Hippocampal formation (tissue), 2 donors: ENCODE measurements around the gene PDXP.

Experiments used
- DNase-seq, 2 donors: peaks; one replicate each; lab custom pipeline; 2025; lab: John Stamatoyannopoulos, UW

PDXP gene

DNA sequence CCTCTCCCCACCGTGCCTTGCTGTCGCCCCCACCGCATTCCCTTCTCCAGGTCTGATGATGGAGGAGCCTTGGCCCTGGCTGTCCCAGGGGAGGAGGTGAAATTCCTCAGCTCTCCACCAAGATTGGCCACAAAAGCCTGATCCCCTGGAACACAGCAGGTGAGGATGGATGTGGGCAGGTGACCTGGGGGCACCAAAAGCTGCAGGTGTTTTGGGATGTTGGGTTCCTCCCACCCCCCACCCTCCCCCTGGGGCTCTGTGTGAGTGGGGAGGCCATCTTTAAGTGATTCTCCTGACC, 39.0 kb downstream of the PDXP start:
- DNase-seq, result no peak

DNA sequence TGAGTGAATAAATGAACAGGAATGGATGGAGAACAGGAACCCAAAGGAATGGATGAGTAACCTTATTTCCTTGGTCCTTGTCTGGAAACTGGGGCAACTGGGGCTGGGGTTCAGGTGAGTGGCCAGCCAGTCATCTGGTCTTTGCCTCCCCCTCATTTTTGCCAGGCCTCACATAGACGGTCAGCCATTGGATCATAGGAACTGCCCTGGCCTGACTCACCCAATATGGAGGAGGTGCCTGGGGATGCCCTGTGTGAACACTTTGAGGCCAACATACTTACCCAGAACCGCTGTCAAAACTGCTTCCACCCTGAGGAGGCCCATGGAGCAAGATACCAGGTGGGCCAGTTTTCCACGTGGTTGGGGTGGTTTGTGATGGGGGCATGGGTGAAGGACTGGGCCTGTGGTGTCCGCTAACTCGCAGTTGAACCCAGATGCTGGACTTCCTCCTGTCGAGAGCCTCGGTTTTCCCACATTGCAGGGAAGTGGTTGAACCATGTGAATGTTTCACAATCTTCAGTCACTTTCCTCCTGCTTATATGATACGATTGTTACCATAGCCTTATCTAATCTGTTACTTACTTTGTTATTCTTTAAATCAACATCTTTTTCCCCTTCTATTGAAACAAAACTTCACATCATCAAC, 42.7 kb downstream of the PDXP start:
- peak in 1 of 2 donors; percentile 26 for DNase-seq

DNA sequence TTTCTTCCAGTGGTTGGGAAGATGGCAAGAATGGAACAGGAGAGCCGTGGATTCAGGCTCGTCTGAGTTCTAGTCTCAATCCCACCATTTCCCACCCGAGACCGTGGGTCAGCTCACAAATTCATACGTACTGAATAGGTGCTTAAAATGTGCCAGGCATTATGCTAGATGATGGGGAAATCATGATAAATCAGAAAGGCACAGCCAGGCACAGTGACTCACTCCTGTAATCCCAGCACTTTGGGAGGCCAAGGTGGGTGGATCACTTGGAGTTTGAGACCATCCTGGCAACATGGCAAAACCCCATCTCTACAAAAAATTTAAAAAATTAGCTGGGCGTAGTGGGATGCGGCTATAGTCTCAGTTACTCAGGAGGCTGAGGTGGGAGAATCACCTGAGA, 45.4 kb downstream of the PDXP start:
- no peak for DNase-seq

DNA sequence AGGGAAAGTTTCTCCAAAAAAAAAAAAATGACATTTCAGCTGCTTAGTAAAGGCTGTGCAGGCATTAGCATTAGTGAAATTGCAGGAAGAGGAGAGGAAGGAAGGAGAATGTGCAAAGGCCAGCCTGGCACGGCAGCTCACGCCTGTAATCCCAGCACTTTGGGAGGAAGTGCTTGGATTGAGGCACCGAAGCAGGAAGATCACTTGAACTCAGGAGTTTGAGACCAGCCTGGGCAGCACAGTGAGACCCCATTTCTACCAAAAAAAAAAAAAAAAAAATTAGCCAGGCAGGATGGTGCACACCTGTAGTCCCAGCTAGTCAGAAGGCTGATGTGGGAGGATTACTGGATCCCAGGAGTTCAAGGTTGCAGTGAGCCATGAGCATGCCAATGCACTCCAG, 46.1 kb downstream of the PDXP start:
- no peak for DNase-seq

DNA sequence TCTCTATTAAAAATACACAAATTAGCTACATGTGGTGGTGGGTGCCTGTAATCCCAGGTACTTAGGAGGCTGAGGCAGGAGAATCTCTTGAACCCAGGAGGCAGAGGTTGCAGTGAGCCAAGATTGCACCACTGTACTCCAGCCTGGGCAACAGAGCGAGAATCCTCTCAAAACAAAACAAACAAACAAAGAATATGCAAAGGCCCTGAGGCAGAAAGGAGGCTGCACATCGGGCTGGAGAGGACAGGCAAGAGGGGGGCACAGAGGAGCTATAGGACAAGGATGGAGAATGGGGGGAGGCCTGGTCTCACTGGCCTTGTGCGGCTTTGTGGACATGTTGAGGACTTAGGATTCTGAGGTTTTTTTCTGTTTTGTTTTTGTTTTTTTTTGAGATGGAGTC, 46.7 kb downstream of the PDXP start:
- DNase-seq, result no peak

DNA sequence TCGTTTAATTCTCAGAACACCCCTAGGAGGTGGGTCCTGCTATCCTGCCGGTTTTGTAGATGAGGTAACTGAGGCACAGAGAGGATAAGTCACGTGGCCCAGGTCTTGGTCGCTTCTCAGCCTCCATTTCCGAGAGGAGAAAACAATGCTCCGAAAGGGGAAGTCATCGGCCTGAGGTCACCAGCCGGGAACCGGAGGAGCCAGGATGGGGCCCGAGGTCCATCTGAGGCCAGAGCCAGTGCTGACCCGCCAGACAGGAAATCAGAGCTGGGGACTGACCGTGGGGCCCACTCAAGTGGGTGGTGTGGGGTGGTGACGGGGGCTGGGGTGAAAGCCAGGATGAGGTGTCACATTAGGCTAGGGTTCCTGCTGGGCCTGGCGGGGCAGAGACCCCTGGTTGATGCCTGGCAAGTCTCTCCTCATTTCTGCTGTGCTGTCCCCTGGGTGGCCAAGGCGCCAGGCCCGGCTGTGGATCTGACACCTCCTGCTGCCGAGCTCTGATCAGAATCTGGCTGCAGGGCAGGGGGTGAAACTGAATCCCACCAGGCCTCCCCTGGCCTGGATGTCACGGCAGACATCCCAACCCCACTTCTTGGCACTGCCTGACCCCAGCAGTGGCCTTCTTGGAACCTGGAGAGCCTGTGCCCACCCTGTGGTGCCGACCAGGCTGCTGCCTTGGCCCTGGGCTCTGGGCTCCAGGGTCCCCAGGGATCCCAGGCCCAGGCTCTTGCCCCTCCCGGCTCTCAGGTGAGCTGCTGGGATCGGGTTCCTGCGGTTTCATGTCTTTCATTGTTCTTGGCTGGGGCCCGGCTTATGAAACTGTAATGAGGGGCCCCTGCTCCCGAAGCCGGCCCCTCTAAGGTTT, 50.3 kb downstream of the PDXP start:
- peak in 1 of 2 donors; percentile 31 for DNase-seq

DNA sequence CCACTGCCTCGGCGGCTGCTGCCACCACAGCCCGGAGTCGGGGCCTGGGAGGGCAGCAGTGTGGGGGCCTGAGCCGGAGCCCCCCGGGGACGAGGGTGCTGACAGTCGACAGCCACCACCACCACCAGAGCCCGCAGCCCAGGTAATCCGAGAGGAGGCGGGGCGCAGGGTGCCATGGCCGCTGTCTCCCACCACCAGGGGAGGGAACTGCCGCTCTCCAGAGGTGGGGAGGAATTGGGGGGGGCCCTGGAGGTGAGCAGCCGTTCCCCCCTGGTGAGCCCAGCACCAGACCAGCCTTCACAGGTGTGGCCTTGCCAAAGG, 50.9 kb downstream of the PDXP start:
- no peak for DNase-seq

DNA sequence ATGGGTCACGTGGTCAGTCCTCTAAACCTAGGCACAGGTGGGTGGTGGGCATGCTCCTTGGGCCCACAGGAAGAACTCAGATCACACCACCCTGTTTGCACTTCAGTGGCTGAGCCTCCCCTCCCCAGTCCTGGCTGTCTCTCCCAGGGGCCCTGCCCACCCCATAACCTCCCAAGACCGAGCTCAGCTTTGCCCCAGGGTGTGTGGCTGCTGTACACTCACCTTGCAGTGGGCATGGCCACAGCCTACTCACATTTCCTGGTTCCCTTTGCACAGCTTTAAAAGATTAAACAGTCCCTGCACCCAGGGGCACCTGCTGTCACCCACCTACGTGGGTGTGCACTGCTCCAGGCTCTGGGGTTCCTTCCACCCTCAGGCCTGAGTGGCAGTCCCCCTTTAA, 52.2 kb downstream of the PDXP start:
- no peak for DNase-seq

DNA sequence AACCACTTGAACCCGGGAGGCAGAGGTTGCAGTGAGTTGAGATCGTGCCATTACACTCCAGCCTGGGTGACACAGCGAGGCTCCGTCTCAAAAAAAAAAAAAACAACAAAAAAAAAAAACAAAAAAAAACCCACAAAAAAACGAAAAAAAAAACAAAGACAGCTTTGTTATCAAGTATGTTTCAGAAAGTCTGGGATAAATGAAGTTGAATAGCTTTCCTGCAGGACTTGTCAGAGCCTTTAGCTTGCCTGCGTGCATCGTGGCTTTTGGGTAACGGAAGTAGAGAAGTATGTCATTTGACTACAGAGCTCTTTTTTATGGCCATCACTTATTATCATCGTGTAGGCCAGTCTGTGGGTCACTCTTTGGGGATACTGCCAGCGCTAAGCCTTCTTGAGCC, 53.0 kb downstream of the PDXP start:
- DNase-seq, result no peak

DNA sequence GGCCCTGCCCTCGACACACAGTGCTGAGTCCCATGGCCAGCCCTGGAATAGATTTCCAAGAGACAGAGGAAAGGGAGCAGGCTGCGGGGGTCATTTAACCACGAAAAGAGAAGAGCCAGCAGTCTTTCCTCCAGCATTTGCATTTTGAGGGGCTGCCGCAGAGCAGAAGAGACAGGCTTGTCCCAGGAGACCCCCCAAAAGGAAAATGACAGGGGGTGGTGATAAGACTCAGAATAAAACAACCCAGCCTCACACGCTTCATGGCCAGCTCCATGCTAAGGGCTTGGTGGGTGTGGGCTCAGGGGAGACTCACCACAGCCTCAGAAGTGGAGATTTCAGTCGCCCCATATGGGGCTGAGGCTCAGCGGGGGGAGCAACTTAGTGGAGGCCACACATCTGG, 55.2 kb downstream of the PDXP start:
- no peak for DNase-seq

DNA sequence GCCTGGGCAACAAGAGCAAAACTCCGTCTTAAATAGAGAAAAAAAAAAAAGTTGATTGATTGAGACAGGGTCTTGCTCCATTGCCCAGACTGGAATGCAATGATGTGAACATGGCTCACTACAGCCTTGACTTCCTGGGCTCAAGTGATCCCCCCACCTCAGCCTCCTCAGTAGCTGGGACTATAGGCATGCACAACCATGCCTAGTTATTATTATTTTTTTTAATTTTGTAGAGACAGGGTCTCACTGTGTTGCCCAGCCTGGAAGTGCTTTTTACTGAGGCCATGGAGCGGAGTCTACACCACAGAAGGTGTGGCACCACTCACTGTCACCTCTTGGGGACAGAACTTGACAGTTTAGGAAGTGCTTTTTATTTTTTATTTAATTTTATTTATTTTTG, 56.1 kb downstream of the PDXP start:
- DNase-seq, result no peak

DNA sequence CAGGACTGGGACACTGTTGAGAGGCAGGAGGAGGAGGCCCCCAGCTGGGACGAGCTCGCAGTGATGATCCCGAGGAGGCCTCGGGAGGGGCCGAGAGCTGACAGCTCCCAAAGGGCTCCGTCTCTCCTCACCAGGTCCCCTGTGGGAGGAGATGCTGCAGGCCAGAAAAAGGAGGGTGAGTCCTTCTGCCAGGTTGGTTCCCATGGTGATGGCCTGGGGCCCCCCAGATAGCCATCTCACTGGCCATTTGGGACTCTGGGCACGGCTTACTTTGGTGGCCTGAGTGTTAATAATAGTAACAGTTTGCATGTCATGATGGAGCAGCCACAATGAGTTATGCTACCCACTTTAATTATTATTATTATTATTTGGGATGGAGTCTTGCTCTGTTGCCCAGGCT, 57.2 kb downstream of the PDXP start:
- DNase-seq, result no peak
